NCI-H1436 (cell line): ENCODE data around the gene C18orf63.

Experiments used
- DNase-seq: peaks from one replicate; lab custom pipeline; 2025; lab: John Stamatoyannopoulos, UW

The C18orf63 gene

GRCh38 chr18:74377776-74378175 is 62.1 kb downstream of the C18orf63 start:
- DNase-seq = no peak

GRCh38 chr18:74378179-74378682 is 62.6 kb downstream of the C18orf63 start:
- no peak for DNase-seq

- no peak for DNase-seq
These were observed 65.3 kb downstream of the C18orf63 start for GRCh38 chr18:74380916-74381315.

- DNase-seq = no peak
These were observed 66.1 kb downstream of the C18orf63 start for GRCh38 chr18:74381621-74382295.

GRCh38 chr18:74382481-74383017 is 66.9 kb downstream of the C18orf63 start:
- DNase-seq = no peak

- no peak for DNase-seq
These were observed 71.7 kb downstream of the C18orf63 start for GRCh38 chr18:74387383-74387782.

- no peak for DNase-seq
These were observed 72.6 kb downstream of the C18orf63 start for GRCh38 chr18:74388227-74388626.

GRCh38 chr18:74389171-74389927 is 73.7 kb downstream of the C18orf63 start:
- no peak for DNase-seq

- no peak for DNase-seq
These were observed 74.4 kb downstream of the C18orf63 start for GRCh38 chr18:74389991-74390390.

GRCh38 chr18:74390900-74391299 is 75.3 kb downstream of the C18orf63 start:
- DNase-seq = no peak

- DNase-seq = no peak
These were observed 76.7 kb downstream of the C18orf63 start for GRCh38 chr18:74392323-74392722.

GRCh38 chr18:74395006-74395405 is 79.4 kb downstream of the C18orf63 start:
- no peak for DNase-seq

GRCh38 chr18:74395648-74396154 is 80.1 kb downstream of the C18orf63 start:
- no peak for DNase-seq

GRCh38 chr18:74396171-74397169 is 80.8 kb downstream of the C18orf63 start:
- DNase-seq = no peak

- DNase-seq = no peak
These were observed 81.9 kb downstream of the C18orf63 start for GRCh38 chr18:74397572-74397971.

GRCh38 chr18:74399091-74399887 is 83.7 kb downstream of the C18orf63 start:
- no peak for DNase-seq

GRCh38 chr18:74400813-74401212 is 85.2 kb downstream of the C18orf63 start:
- no peak for DNase-seq

GRCh38 chr18:74402806-74403433 is 87.3 kb downstream of the C18orf63 start:
- DNase-seq = no peak

- no peak for DNase-seq
These were observed 92.2 kb downstream of the C18orf63 start for GRCh38 chr18:74407888-74408287.
